Thymus (tissue), 11 donors: ENCODE data around the gene KCNIP1. TPM values are rescaled to one million over a fixed set of nuclear protein-coding genes. Genes with fewer than 3 reads are reported as not detected.
"Not testable (repeated sequence)": the region's sequence is repeated elsewhere in the genome, so short reads cannot be mapped to it uniquely, and the experiment has no call there.

ENCODE experiments used
- DNase-seq, 9 donors: peaks; one replicate each; pipeline ENCODE4 v3.0.0-alpha.2; 2013; ENCODE audit warnings: low spot score in 9 of 9, low read depth in 6 of 9, missing footprints in 1 of 9
- H3K27ac ChIP-seq, 2 donors: one replicate each; pipeline ENCODE4 v1.5.1; 2013; ENCODE audit warnings: control low read depth in 1 of 2, low read depth in 1 of 2, low read length in 1 of 2, mild to moderate bottlenecking in 1 of 2, moderate library complexity in 1 of 2
- H3K27me3 ChIP-seq, 2 donors: one replicate each; pipeline ENCODE4 v1.5.1; 2013; ENCODE audit warnings: low read length in 1 of 2; ENCODE audit not compliant: control insufficient read depth in 2 of 2, insufficient read depth in 1 of 2
- H3K36me3 ChIP-seq, 2 donors: one replicate each; pipeline ENCODE4 v1.5.1; 2013; ENCODE audit warnings: low read length in 1 of 2, mild to moderate bottlenecking in 1 of 2, moderate library complexity in 1 of 2; ENCODE audit not compliant: control insufficient read depth in 2 of 2, insufficient read depth in 2 of 2
- H3K4me1 ChIP-seq, 2 donors: one replicate each; pipeline ENCODE4 v1.5.1; 2013; ENCODE audit warnings: low read length in 2 of 2; ENCODE audit not compliant: control insufficient read depth in 2 of 2, insufficient read depth in 2 of 2
- H3K4me3 ChIP-seq, 2 donors: one replicate each; pipeline ENCODE4 v1.5.1; 2013; ENCODE audit warnings: low read length in 2 of 2, control low read depth in 1 of 2, mild to moderate bottlenecking in 1 of 2
- H3K9me3 ChIP-seq, 2 donors: one replicate each; pipeline ENCODE4 v1.5.1; 2013; ENCODE audit warnings: low read length in 1 of 2, mild to moderate bottlenecking in 1 of 2; ENCODE audit not compliant: control insufficient read depth in 2 of 2, insufficient read depth in 1 of 2
- WGBS: extraction: QIAGEN DNeasy Blood & Tissue Kit; methylation state at CpG from one replicate; pipeline ENCODE4 v1.1.7; 2013; 5-methylcytosine and 5-hydroxymethylcytosine counted together
- polyA plus RNA-seq: library from polyadenylated mRNA; stranded (reverse); fragments of 200-250 nt; gene quantifications from one replicate; pipeline ENCODE4 v1.2.3, GENCODE V29; 2013
- total RNA-seq: library from RNA; stranded (reverse); fragments of 120-200 nt; gene quantifications from one replicate; pipeline ENCODE4 v1.2.4, GENCODE V29; 2013
- donor health status: healthy.

Gene KCNIP1
- total and polyA plus RNA-seq, 2 donors, result 0.09 to 0.23 TPM

GRCh38 chr5:170748951-170749471 lies 245.2 kb downstream of the KCNIP1 start:
- Histone ChIP-seq H3K27me3 (peaks cover 7 to 33% of the 10 kb centered on the region in 2 donors), H3K4me1 (peaks cover 0 to 20% of the 10 kb centered on the region in 2 donors), H3K27ac (no peak overlapping the region), H3K4me3 (no peak overlapping the region), H3K36me3 (no peaks in the 10 kb centered on the region), H3K9me3 (peaks cover 0 to 4% of the 10 kb centered on the region in 2 donors)
- WGBS, result 69% methylated on average over 13 of the region's 13 CpGs
- DNase-seq, result no peak

- Histone ChIP-seq H3K4me1 (peaks cover 0 to 14% of the 10 kb centered on the region in 2 donors), H3K36me3 (no peaks in the 10 kb centered on the region), H3K9me3 (peaks cover 0 to 4% of the 10 kb centered on the region in 2 donors), H3K27me3 (peaks cover 1 to 23% of the 10 kb centered on the region in 2 donors), H3K4me3 (no peak overlapping the region), H3K27ac (no peak overlapping the region)
- no peak for DNase-seq
- WGBS, result 85% methylated on average over 7 of the region's 7 CpGs
These were observed 246.2 kb downstream of the KCNIP1 start for GRCh38 chr5:170749911-170750431.

GRCh38 chr5:170750791-170751190 lies 247.0 kb downstream of the KCNIP1 start:
- H3K36me3 ChIP-seq, result no peaks in the 10 kb centered on the region
- H3K4me3 ChIP-seq, result no peak overlapping the region
- peaks cover 0 to 15% of the 10 kb centered on the region in 2 donors for H3K27me3 ChIP-seq
- WGBS, result 93% methylated on average over 6 of the region's 6 CpGs
- no peaks in the 10 kb centered on the region for H3K9me3 ChIP-seq
- H3K4me1 ChIP-seq, result peaks cover 0 to 9% of the 10 kb centered on the region in 2 donors
- no peak overlapping the region for H3K27ac ChIP-seq
- no peak for DNase-seq

- no peaks in the 10 kb centered on the region for H3K36me3 ChIP-seq
- DNase-seq, result no peak
- H3K27me3 ChIP-seq, result peaks cover 0 to 8% of the 10 kb centered on the region in 2 donors
- peaks cover 0 to 6% of the 10 kb centered on the region in 2 donors for H3K4me1 ChIP-seq
- 94% methylated on average over 11 of the region's 11 CpGs for WGBS
- no peaks in the 10 kb centered on the region for H3K9me3 ChIP-seq
- H3K4me3 ChIP-seq, result no peak overlapping the region
- H3K27ac ChIP-seq, result no peak overlapping the region
These were observed 247.8 kb downstream of the KCNIP1 start for GRCh38 chr5:170751631-170752030.

- no peaks in the 10 kb centered on the region for H3K36me3 ChIP-seq
- no peak overlapping the region for H3K4me3 ChIP-seq
- no peak overlapping the region for H3K27ac ChIP-seq
- peaks cover 0 to 7% of the 10 kb centered on the region in 2 donors for H3K27me3 ChIP-seq
- peaks cover 0 to 6% of the 10 kb centered on the region in 2 donors for H3K4me1 ChIP-seq
- DNase-seq, result peak in 2 of 9 donors; percentile 12 to 23
- no peaks in the 10 kb centered on the region for H3K9me3 ChIP-seq
- WGBS, result 54% methylated on average over 10 of the region's 10 CpGs
These were observed 248.7 kb downstream of the KCNIP1 start for GRCh38 chr5:170752257-170753215.

- DNase-seq, result no peak
- peaks cover 0 to 6% of the 10 kb centered on the region in 2 donors for H3K4me1 ChIP-seq
- H3K9me3 ChIP-seq, result no peaks in the 10 kb centered on the region
- H3K27me3 ChIP-seq, result peaks cover 0 to 4% of the 10 kb centered on the region in 2 donors
- H3K4me3 ChIP-seq, result no peak overlapping the region
- no peaks in the 10 kb centered on the region for H3K36me3 ChIP-seq
- H3K27ac ChIP-seq, result no peak overlapping the region
These were observed 249.5 kb downstream of the KCNIP1 start for GRCh38 chr5:170753311-170753710.

GRCh38 chr5:170754508-170754907 lies 250.7 kb downstream of the KCNIP1 start:
- H3K27me3 ChIP-seq, H3K9me3 ChIP-seq, H3K36me3 ChIP-seq, H3K27ac ChIP-seq, H3K4me3 ChIP-seq, H3K4me1 ChIP-seq, DNase-seq: not testable (repeated sequence)
- 84% methylated on average over 2 of the region's 2 CpGs for WGBS

GRCh38 chr5:170755679-170756456 lies 252.0 kb downstream of the KCNIP1 start:
- H3K4me3 ChIP-seq, result no peak overlapping the region
- peaks cover 0 to 6% of the 10 kb centered on the region in 2 donors for H3K4me1 ChIP-seq
- DNase-seq, result no peak
- whole genome bisulfite sequencing, result 94% methylated on average over 7 of the region's 7 CpGs
- no peaks in the 10 kb centered on the region for H3K9me3 ChIP-seq
- H3K36me3 ChIP-seq, result no peaks in the 10 kb centered on the region
- H3K27me3 ChIP-seq, result no peaks in the 10 kb centered on the region
- no peak overlapping the region for H3K27ac ChIP-seq
